ENCODE data around the gene LARP4B.

The LARP4B gene

DNA sequence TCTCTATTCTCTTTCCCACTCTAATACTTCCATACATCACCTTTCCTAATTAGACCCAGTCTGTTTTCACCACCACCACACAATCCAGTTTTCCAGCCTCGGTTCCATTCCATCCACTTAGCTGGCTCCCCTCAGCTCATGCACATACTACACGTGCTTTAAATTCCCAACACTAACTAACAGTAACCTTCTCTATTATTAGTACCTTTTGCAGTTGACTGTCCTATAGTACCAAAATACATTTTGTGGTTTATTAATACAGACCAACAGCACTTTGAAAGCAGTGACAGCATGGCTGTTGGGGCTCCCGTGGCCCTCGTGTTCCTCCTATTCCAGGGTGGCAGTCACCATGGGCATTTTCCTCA is 64.9 kb downstream of the LARP4B start:
- no peak for DNase-seq (ENCODE audit: low read depth in 3 of 3)

DNA sequence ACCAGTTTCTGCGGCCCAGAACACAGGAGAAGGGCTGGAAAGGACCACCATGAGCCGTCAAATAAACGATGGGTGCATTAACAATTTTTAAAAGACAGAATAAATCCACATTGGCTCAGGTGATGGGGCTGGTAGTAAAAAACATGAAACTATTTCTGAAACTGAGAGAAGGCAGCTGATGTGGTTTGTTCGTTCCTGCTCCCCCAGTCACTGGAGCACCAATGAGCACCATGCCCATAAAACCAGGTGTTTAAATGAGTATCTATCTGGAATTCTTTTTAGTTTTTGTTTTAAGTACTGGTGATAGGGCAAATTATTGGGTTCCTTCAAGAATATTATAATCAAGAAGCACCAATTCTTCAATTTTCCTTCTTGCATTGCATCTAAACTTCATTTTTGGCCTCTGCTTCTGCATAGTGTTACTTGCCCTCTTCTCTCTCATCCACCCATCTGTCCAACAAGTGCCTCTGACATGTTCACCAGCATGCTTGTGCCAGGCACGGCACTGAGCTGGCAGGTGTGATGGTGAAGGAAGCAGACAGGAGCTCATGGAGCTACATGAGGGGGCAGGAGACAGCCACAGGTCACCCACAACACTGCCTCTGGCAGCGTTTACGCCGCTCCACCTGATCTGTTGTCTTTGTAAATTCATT is 65.5 kb downstream of the LARP4B start:
- no peak for DNase-seq (ENCODE audit: low read depth in 3 of 3)

DNA sequence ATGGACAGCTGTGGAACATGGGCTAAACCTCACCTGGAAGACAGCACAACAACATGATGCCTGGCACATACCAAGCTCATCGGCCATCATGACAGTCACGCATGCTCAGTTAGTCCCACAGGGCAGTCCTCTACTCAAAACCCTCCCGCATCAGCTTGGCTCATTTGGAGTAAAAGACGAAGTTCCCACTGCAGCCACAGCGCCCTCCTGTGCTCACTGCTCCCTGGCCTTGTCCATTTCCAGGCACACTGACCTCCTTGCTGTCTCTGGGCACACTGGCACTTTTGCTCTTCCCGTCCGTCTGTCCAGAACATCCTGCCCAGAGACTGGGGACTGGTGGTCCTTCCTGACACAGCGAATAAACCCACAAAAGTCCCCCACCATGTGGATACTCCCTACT is 66.2 kb downstream of the LARP4B start:
- DNase-seq (ENCODE audit: low read depth in 3 of 3): no peak

DNA sequence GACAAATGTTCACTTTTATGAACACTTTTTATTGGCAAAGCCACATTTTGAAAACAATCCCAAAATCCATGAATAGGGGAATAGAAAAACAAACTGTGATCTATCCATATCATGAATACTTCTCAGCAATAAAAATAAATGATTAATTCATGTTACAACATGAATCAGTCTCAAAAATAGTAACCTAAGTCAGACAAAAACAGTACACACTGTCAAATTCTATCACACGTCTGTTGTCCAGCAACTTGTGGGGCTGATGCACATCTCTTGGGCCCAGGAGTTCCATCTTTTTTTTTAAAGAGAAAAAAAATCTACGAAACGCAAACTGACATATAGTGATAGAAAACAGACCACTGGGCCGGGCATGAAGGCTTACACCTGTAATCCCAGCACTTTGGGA is 71.0 kb downstream of the LARP4B start:
- DNase-seq (ENCODE audit: low read depth in 3 of 3): no peak

DNA sequence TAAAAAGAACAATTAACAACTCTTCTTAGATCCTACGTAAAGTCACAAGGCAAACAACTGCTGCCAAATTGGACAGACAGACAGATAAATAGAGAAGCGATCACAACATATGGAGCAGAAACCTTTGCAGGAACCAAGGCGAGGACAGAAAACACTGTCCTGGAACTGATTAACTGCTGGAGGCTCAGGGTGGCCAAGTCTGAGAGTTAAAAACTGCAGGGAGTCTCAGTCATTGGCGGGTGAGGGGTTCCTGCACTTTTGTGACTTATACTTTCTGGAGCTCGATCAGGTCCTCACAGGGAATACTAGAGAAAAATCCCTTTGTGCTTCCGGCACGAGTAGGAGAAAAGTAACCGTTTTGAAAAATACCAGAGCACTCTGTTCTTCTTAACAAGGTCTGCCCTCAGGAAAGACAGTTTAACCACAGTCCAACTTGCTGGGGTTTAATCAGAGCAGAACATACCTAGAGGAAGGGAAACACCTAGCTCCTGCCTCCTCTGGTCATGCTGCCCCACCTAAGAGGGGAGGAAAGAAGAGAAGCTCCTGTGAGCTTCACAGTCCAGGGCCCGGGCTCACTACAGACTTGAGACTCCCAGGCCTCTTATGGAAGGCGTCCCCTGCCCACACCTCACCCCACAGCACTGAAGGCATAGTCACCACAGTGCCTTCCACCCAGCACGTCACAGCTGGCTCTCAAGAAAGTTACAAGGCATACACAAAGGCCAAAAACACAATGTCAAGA is 74.9 kb downstream of the LARP4B start:
- no peak for DNase-seq (ENCODE audit: low read depth in 3 of 3)

DNA sequence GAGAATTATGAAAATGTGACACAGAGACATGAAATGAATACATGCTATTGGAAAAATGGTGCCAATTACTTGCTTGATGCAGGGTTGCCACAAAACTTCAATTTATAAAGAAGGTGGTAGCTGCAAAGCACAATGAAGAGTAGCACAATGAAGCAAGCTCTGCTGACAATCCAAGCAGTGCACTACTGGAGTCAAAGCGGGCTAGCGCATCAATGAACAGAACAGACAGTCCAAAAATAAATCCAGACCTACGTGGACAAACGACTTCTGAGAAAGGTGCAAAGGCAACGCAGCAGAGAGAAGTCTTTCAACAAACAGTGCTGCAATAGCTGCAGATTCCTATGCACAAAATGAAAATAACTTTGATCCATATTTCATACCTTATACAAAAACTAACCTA is 75.8 kb downstream of the LARP4B start:
- no peak for DNase-seq (ENCODE audit: low read depth in 3 of 3)

DNA sequence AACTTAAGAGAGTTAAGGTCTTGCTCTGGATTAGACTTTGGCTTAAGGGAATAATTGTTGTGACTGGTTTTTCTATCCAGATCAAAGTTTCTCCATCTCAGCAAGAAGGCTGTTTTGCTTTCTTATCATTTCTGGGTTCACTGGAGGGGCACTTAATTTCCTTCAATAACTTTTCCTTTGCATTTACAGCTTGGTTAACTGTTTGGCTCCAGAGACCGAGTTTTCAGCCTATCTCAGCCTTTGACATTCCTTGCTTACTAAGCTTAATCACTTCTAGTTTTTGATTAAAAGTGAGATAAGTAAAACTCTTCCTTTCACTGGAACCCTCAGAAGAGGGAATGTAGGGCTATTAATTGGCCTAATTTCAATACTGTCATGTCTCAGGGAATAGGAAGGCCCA is 76.4 kb downstream of the LARP4B start:
- no peak for DNase-seq (ENCODE audit: low read depth in 3 of 3)

DNA sequence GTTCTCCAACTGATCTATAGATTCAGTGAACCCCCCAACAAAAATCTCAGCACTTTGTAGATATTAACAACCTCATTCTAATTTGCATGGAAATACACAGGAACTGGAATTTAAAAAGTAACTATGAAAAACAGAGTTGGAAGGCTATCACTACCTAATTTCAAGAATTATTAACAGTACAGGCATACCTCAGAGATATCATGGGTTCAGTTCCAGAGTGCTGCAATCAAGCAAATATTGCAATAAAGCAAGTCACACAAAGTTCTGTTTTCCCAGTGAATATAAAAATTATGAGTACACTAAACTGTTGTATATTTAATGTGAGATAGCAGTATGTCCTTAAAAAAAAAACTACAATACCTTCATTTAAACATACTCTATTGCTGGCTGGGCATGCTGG is 78.5 kb downstream of the LARP4B start:
- no peak for DNase-seq (ENCODE audit: low read depth in 3 of 3)

DNA sequence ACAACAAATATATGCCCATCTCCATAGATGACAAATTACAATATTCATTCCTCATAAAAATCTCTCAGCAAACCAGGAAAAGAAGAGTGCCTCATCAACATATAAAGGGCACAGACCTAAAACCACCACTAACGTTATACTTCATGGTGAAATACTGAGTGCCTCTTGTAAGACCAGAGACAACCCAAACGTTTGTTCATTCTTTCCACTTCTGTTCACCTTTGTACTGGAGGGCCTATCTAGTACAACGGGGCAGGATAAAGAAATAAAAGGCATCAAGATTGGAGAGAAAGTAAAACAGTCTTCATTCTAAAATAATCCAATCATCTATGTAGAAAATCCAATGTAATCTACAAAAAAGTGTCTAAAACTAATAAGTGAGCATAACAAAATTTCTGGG is 79.1 kb downstream of the LARP4B start:
- no peak for DNase-seq (ENCODE audit: low read depth in 3 of 3)

DNA sequence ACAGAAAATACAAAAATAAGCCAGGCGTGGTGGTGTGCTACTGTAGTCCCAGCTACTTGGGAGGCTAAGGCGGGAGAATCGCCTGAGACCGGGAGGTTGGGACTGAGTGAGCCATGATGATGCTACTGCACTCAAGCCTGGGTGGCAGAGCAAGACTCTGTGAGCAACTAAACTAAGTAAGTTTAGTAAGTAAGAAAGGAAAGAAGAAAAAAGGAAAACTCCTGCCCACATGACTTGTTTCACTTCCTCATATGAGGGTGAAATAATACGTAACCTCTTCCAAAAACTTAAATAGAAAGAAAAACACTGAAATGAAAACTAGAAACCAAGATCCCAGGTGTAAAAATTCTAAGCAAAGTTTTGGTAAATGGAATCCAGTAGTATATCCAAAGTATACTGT is 79.6 kb downstream of the LARP4B start:
- no peak for DNase-seq (ENCODE audit: low read depth in 3 of 3)

DNA sequence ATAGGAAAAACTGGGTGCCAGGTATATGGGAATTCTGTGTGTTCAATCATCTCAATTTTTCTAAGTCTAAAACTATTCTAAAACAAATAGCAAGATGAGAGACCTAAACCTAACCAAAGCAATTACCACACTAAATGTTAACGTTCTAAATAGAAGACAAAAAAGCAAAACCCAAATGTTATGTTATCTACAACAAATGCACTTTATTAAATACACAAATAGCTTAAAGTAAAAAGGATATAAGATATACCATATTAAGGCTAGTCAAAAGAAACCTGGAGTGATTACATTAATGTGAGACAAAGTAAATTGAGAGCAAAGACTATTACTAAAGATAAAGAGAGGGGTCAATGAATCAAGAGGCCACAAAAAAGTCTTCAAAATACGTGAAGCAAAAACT is 81.4 kb downstream of the LARP4B start:
- DNase-seq (ENCODE audit: low read depth in 3 of 3): no peak

DNA sequence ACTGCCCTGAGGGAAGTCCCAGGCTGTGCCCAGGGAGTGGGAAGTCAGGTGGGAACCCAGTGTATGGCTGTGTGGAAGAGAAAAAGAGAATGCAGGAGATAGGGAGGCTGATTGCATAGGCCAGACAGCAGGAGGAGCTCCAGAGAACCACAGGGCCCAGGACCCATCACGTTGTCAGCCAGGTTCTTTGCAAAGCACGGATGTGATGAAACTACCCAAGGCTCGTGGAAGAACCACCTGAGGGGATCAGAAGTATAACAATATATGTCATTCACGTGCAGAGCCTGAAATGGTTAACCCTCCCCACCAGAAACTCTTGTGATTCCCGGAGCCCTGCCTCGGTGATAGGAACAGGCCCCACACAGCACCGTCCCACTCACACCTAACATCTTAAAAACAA is 83.6 kb downstream of the LARP4B start:
- no peak for DNase-seq (ENCODE audit: low read depth in 3 of 3)

DNA sequence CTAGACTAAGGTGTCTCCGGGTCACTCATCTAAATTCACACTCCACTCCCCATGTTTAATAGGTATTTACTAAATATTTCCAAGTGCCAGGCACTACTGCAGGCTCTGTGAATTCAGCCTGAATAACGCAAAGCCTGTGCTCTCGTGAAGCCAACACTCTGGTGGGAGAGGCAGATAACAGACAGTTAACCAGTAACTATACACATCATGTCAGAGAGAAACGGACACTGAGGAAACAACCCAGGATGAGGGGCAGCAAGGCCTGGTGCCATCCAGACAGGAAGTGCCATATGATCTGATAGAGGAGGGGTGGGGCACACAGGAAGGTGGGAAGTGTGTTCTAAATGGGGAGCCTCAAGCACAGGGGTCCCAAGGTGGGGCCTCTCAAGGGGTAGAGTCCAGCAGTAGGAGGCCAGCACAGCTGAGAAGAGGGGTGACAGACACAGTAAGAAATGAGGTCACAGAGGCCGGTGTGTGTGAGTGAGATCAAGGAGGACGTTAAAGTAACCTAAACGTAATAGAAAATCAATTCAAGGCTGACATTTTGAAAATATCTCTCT is 85.3 kb downstream of the LARP4B start:
- DNase-seq (ENCODE audit: low read depth in 3 of 3): no peak

DNA sequence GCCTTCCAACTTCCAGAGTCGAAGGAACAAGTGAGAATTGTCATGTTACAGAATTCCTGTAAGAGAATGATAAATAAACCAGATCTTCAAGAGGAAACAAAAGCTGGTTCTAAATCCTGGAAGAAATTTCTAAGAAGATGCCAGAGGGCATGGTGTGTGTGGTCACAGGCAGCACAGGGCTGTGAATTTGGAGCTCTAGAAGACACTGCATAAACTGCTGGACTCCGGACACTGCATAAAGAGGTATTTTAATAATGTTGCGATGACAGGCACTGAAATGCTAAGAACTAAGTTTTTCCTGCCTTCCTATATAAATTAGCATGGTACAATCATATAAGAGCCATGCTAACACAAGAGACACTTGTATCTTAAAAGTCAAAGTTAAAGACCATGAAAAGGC is 86.0 kb downstream of the LARP4B start:
- no peak for DNase-seq (ENCODE audit: low read depth in 3 of 3)

DNA sequence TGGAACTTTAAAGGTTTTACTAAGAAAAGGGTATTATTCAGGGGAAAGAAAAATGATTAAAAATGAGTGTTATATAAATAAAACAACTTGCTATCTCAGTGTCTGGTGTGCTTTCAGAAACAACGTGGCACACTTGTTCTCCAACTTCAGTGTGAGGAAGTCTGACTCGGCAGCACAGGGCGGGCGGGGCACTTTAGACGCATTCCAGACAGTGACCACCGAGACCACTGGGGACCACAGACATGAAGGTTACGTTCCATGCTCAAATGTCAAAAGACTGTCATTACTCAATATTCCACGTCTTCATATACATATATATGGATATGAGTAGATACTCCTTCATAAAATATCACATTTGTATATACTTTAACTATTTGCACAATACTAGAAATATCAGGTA is 87.0 kb downstream of the LARP4B start:
- no peak for DNase-seq (ENCODE audit: low read depth in 3 of 3)

DNA sequence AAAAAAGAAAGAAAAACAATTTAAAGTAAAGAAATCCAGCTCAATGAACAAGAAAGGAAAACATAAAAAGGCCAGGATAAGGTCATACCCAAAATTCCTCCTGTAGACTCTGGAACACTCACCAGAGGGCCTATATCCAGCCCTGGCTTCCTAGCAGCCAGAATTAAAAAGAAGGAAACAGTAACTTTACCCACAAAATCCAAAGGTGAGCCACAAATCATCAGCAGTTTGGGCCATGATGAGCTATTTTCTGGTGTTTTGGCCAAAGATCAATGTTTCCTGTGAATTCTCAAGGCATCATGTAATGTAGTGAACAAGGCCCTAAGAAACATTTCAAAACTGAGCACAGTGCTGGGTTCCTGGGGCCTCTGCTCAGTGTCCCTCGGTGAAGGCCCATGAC is 87.8 kb downstream of the LARP4B start:
- no peak for DNase-seq (ENCODE audit: low read depth in 3 of 3)

DNA sequence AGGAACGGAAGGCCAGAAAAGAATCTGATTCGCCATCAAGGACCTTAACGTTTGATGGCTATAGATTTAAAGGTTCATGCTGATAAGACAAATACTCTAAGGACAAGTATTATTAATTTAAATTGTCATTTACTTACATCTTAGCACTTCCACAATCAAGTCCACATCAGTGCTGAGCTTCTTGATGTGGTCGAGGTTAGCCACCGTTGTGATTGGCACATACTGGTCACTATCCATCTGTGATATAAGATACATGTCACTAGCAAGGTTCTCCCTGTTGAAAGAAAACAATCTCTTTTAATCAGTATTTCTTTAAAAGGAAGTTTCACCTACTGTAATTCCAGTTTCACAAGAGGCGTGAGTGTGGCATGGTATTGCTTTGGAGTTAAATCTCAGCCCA is 88.7 kb downstream of the LARP4B start:
- DNase-seq (ENCODE audit: low read depth in 3 of 3): no peak

DNA sequence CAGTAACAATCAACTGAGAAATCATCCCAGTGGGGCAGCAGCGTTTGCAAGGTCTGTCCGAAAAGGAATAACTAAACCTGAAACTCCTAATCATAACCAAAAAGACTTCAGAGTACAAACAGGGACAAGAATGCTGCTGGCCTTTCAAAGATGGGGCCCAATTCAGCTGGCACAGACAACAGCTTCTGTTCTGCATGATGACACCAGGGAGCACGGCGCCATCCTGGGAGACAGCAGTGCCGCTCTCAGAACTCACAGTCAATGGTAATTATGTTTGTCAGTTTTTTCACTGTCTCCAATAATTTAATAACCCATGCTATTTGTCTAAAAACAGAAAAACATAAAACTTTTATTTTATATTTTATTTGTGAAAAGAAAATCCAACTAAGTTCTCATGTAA is 90.0 kb downstream of the LARP4B start:
- DNase-seq (ENCODE audit: low read depth in 3 of 3): no peak

DNA sequence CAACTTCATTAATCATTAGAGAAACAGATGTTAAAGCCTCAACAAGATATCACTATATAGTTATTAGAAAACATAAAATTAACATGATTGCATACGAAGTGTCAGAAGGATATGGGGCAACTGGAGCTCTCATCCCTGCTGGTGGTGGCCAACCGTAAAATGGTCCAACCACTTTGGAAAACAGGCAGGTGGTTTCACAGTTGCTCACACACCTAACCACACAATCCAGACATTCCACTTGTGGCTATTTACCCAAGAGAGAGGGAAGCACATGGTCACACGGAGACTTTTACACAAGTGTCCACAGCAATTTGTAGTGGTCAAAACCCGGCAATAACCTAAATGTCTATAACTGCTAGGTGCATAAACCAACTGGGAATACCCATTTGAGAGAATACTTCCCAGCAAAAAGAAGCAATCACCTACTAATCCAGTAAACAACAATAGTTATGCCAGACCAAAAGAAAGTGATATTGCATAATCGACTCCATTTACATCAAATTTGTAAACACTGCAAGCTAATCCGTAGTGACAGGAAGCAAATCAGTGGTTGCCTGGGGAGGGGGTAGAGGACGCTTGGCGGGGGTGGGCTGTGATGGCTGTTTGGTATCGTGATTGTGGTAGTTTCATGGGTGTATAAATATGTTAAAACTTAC is 91.8 kb downstream of the LARP4B start:
- no peak for DNase-seq (ENCODE audit: low read depth in 3 of 3)

DNA sequence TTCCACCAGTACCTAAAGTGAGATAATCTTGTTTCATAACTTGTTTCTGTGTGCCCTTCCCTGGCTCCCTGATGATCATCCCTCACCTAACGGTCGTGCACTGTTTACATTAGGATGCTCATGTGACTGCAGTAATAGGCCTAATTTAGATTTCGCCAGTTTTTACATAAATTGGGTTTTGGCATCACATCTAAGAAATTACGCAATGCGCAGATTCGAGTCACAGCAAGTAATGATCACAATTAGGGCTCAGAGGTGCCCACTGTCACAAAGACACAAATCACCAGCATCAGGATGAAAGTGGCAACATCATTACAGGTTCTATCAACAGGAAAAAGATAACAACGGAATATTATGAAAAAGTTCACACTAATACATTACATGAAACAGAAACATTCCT is 94.7 kb downstream of the LARP4B start:
- no peak for DNase-seq (ENCODE audit: low read depth in 3 of 3)

DNA sequence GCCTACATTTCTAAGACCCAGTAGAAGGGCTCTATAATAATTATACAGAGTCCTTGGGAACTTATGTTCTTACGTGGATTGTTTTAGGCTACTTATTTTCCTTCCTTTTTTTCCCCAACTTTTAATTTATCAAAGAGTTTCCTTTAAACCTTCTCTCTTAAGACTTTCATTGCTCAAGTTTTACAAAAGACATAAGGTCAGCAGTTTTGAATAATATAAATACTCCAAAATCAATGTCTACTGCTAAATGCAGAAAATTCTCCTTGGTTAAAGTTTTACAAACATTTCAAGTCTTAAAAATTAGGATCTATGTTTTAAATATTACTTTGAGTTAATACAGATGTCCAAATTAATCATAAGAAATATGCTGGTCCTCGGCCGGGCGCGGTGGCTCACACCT is 97.0 kb downstream of the LARP4B start:
- no peak for DNase-seq (ENCODE audit: low read depth in 3 of 3)

DNA sequence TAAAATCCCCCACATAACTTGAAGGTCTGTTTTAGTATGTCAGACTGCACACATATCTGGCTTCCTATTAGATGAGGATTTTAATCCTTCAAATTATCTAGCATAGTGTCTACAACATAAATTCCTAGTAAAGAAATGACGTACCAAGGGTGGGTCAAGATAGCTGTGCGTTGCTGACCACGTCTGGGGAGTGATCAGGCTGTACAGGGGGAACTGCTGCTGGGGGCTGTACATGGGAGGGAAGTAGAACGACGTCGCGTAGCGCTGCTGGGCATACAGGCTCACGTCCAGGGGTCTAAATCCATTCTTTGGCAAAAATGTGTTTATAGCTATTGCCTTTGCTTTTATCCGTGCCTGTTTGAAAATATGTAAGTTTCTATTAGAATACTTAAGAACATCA is 102.3 kb downstream of the LARP4B start:
- DNase-seq (ENCODE audit: low read depth in 3 of 3): no peak

DNA sequence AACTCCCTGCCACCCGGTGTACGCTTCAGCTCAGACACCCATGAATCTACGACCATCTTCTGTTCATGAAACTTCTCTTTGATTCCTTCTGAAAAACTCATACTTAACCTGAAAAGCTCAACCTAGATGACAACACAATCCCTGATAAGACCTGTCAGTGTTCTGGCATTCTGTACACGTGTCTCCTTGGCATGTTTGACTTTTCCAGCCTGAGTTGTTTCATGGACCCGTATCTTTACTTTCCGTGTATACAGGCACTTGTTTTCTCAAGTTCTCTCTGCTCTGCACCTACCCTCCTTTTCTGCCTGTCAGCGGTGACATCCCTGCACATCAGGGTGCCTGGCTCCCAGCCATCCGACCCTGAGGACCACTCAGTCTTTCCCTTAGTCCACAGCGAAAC is 103.3 kb downstream of the LARP4B start:
- DNase-seq (ENCODE audit: low read depth in 3 of 3): no peak

Measured in stimulated activated CD4-positive, alpha-beta T cell treated with anti-CD3 and anti-CD28 coated beads, TNF-alpha, amount 100 ng/mL, for 24 hours (primary cell).